ENCODE measurements around the gene NUDT14.
A peak's percentile ranks its signal among the peaks of the same experiment; 100 is the strongest.

Gene NUDT14

GRCh38 chr14:105204206-105204930, 23.3 kb upstream of the NUDT14 start:
- Histone ChIP-seq H3K4me2 (ENCODE audit: insufficient read depth, low read length) (no peak overlapping the region), H3K79me2 (ENCODE audit: insufficient read depth, low read length) (no peaks in the 10 kb centered on the region)
- no peak for DNase-seq

GRCh38 chr14:105203701-105204100, 22.6 kb upstream of the NUDT14 start:
- ATAC-seq (ENCODE audit: insufficient read depth, low read depth) = no peak
- TF ChIP-seq EZH2 (IDR thresholded peaks at IDR 0.05; ENCODE audit: borderline replicate concordance, low read depth, low read length, severe bottlenecking) = no peak

More at GRCh38 chr14:105204206-105204930, 23.3 kb upstream of the NUDT14 start:
- no peak for ATAC-seq (ENCODE audit: insufficient read depth, low read depth)
- no peak for TF ChIP-seq EZH2 (IDR thresholded peaks at IDR 0.05; ENCODE audit: borderline replicate concordance, low read depth, low read length, severe bottlenecking)
- TF ChIP-seq, protein P1, sequence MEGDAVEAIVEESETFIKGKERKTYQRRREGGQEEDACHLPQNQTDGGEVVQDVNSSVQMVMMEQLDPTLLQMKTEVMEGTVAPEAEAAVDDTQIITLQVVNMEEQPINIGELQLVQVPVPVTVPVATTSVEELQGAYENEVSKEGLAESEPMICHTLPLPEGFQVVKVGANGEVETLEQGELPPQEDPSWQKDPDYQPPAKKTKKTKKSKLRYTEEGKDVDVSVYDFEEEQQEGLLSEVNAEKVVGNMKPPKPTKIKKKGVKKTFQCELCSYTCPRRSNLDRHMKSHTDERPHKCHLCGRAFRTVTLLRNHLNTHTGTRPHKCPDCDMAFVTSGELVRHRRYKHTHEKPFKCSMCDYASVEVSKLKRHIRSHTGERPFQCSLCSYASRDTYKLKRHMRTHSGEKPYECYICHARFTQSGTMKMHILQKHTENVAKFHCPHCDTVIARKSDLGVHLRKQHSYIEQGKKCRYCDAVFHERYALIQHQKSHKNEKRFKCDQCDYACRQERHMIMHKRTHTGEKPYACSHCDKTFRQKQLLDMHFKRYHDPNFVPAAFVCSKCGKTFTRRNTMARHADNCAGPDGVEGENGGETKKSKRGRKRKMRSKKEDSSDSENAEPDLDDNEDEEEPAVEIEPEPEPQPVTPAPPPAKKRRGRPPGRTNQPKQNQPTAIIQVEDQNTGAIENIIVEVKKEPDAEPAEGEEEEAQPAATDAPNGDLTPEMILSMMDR (IDR thresholded peaks at IDR 0.05; ENCODE audit: borderline replicate concordance, extremely low read depth, low read length, poor library complexity, severe bottlenecking) = no peak
- H3K4me3 ChIP-seq (ENCODE audit: low read depth in 1 of 2, low read length in 2 of 2) = no peak overlapping the region
- H3K4me1 ChIP-seq (ENCODE audit: insufficient read depth, low read length) = no peaks in the 10 kb centered on the region
- no peaks in the 10 kb centered on the region for H3K27me3 ChIP-seq (ENCODE audit: insufficient read depth, low read length, poor library complexity)
- H3K9ac ChIP-seq (ENCODE audit: low read depth, low read length) = no peak overlapping the region
- 0 out of 2 replicates have a peak, but pooled peaks cover under 1% of the 10 kb centered on the region for H3K36me3 ChIP-seq (ENCODE audit: insufficient read depth, low read length)
- H2AFZ ChIP-seq (ENCODE audit: low read depth, low read length) = no peak overlapping the region
- H4K20me1 ChIP-seq (ENCODE audit: insufficient read depth, low read length) = peaks cover 28% of the 10 kb centered on the region
- no peaks in the 10 kb centered on the region for H3K9me3 ChIP-seq (ENCODE audit: insufficient read depth, low read length, severe bottlenecking)
- H3K27ac ChIP-seq (ENCODE audit: low read length) = no peak overlapping the region

GRCh38 chr14:105203057-105203531, 22.0 kb upstream of the NUDT14 start:
- Histone ChIP-seq H3K4me1 (ENCODE audit: insufficient read depth, low read length) (no peaks in the 10 kb centered on the region), H3K9me3 (ENCODE audit: insufficient read depth, low read length, severe bottlenecking) (no peaks in the 10 kb centered on the region), H3K4me3 (ENCODE audit: low read depth in 1 of 2, low read length in 2 of 2) (no peak overlapping the region), H3K27ac (ENCODE audit: low read length) (no peak overlapping the region), H3K36me3 (ENCODE audit: insufficient read depth, low read length) (no peaks in the 10 kb centered on the region), H4K20me1 (ENCODE audit: insufficient read depth, low read length) (peaks cover 30% of the 10 kb centered on the region), H3K79me2 (ENCODE audit: insufficient read depth, low read length) (no peaks in the 10 kb centered on the region), H3K4me2 (ENCODE audit: insufficient read depth, low read length) (no peak overlapping the region), H3K9ac (ENCODE audit: low read depth, low read length) (no peak overlapping the region), H3K27me3 (ENCODE audit: insufficient read depth, low read length, poor library complexity) (peaks cover 2% of the 10 kb centered on the region), H2AFZ (ENCODE audit: low read depth, low read length) (no peak overlapping the region)
- TF ChIP-seq, protein P1 (IDR thresholded peaks at IDR 0.05; ENCODE audit: borderline replicate concordance, extremely low read depth, low read length, poor library complexity, severe bottlenecking) = peak; percentile 53
- no peak for TF ChIP-seq EZH2 (IDR thresholded peaks at IDR 0.05; ENCODE audit: borderline replicate concordance, low read depth, low read length, severe bottlenecking)
- no peak for DNase-seq
- peak; percentile 18; the same call in 1 of the 3 replicates for ATAC-seq (ENCODE audit: insufficient read depth, low read depth)

More at GRCh38 chr14:105203701-105204100, 22.6 kb upstream of the NUDT14 start:
- Histone ChIP-seq H4K20me1 (ENCODE audit: insufficient read depth, low read length) (peaks cover 28% of the 10 kb centered on the region), H3K9ac (ENCODE audit: low read depth, low read length) (no peak overlapping the region), H3K36me3 (ENCODE audit: insufficient read depth, low read length) (no peaks in the 10 kb centered on the region), H3K27ac (ENCODE audit: low read length) (no peak overlapping the region), H3K4me2 (ENCODE audit: insufficient read depth, low read length) (no peak overlapping the region), H2AFZ (ENCODE audit: low read depth, low read length) (no peak overlapping the region), H3K9me3 (ENCODE audit: insufficient read depth, low read length, severe bottlenecking) (no peaks in the 10 kb centered on the region), H3K27me3 (ENCODE audit: insufficient read depth, low read length, poor library complexity) (no peaks in the 10 kb centered on the region), H3K4me3 (ENCODE audit: low read depth in 1 of 2, low read length in 2 of 2) (no peak overlapping the region), H3K79me2 (ENCODE audit: insufficient read depth, low read length) (no peaks in the 10 kb centered on the region), H3K4me1 (ENCODE audit: insufficient read depth, low read length) (no peaks in the 10 kb centered on the region)
- no peak for DNase-seq

DNA sequence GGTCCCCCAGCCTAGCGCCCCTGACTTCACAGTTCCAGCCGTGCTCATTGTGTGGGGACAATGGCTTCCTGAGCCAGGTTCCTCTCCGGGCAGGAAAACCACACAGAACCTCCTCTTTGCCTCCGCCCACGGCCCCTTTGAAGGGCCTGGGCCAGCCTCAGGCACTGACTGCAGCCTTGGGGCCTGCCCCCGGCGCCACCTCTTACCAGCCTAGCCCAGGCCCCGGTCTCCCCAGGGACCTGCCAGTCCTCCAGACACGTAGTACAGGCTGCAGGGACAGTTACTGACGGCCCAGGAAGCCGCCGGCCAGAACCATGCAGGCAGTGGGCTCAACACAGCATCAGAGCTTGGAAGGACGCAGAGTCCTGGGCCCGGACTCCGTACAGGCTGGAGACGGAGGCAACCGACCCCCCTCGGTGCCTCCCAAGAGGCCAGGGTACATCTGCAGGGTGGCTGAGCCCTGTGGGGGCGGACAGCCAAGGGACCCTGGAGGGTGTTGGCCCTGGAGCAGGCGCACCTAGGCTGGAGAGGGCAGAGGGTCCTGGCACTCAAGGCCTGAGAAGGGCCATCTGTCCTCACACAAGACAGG, 20.9 kb upstream of the NUDT14 start:
- Histone ChIP-seq H3K36me3 (ENCODE audit: insufficient read depth, low read length) (no peaks in the 10 kb centered on the region), H3K4me3 (ENCODE audit: low read depth in 1 of 2, low read length in 2 of 2) (no peak overlapping the region), H4K20me1 (ENCODE audit: insufficient read depth, low read length) (peaks cover 25% of the 10 kb centered on the region), H3K79me2 (ENCODE audit: insufficient read depth, low read length) (no peaks in the 10 kb centered on the region), H3K9me3 (ENCODE audit: insufficient read depth, low read length, severe bottlenecking) (no peaks in the 10 kb centered on the region), H3K4me1 (ENCODE audit: insufficient read depth, low read length) (no peaks in the 10 kb centered on the region), H3K4me2 (ENCODE audit: insufficient read depth, low read length) (no peak overlapping the region), H3K9ac (ENCODE audit: low read depth, low read length) (no peak overlapping the region), H3K27me3 (ENCODE audit: insufficient read depth, low read length, poor library complexity) (peaks cover 11% of the 10 kb centered on the region), H3K27ac (ENCODE audit: low read length) (no peak overlapping the region), H2AFZ (ENCODE audit: low read depth, low read length) (no peak overlapping the region)
- ATAC-seq (ENCODE audit: insufficient read depth, low read depth) = peak; percentile 44; the same call in 2 of the 3 replicates
- TF ChIP-seq, protein P1 (IDR thresholded peaks at IDR 0.05; ENCODE audit: borderline replicate concordance, extremely low read depth, low read length, poor library complexity, severe bottlenecking) = no peak
- TF ChIP-seq EZH2 (IDR thresholded peaks at IDR 0.05; ENCODE audit: borderline replicate concordance, low read depth, low read length, severe bottlenecking) = no peak
- DNase-seq = peak; percentile 39
